ENCODE measurements around the gene ACE2.

GRCh38 chrX:15617111-15617510 is 16.4 kb upstream of the ACE2 start:
- no peak for TF ChIP-seq POLR2A (IDR thresholded peaks at IDR 0.05)
- TF ChIP-seq, protein P1, sequence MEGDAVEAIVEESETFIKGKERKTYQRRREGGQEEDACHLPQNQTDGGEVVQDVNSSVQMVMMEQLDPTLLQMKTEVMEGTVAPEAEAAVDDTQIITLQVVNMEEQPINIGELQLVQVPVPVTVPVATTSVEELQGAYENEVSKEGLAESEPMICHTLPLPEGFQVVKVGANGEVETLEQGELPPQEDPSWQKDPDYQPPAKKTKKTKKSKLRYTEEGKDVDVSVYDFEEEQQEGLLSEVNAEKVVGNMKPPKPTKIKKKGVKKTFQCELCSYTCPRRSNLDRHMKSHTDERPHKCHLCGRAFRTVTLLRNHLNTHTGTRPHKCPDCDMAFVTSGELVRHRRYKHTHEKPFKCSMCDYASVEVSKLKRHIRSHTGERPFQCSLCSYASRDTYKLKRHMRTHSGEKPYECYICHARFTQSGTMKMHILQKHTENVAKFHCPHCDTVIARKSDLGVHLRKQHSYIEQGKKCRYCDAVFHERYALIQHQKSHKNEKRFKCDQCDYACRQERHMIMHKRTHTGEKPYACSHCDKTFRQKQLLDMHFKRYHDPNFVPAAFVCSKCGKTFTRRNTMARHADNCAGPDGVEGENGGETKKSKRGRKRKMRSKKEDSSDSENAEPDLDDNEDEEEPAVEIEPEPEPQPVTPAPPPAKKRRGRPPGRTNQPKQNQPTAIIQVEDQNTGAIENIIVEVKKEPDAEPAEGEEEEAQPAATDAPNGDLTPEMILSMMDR (IDR thresholded peaks at IDR 0.05), result no peak
